Caco-2 (cell line): Measurements from ENCODE around the gene ARHGAP45. TPM values are rescaled to one million over a fixed set of nuclear protein-coding genes. Genes with fewer than 3 reads are reported as not detected.

Experiments
- BruUV-seq: library from RNA; stranded (reverse); fragments of 400-500 nt; replicated peaks from 2 replicates; lab custom pipeline; 2021; lab: Mats Ljungman, UMichigan
- CTCF ChIA-PET: fragments of 300-600 bp; sonication (Branson Sonifier 250); formaldehyde crosslinking; loops from one replicate; lab custom pipeline; 2022; ENCODE audit warnings: antibody characterized with exemption; lab: Charles Lee
- POLR2A ChIA-PET: fragments of 300-600 bp; sonication (Branson Sonifier 250); formaldehyde crosslinking; loops from one replicate; lab custom pipeline; 2022; ENCODE audit warnings: antibody characterized with exemption; lab: Charles Lee
- DNase-seq, 2 experiments: peaks; one replicate each; pipeline versions ENCODE4 v3.0.0 to v3.0.0-alpha.2; 2020 to 2022
- H3K27me3 ChIP-seq: replicated peaks from 2 replicates; pipeline ENCODE4 v1.6.0; 2011; ENCODE audit warnings: low read length; ENCODE audit not compliant: control insufficient read depth, insufficient read depth
- H3K36me3 ChIP-seq: 2 replicates; pipeline ENCODE4 v1.5.1; 2011; ENCODE audit warnings: low read length; ENCODE audit not compliant: control insufficient read depth, insufficient read depth
- H3K4me1 ChIP-seq: fragments of 250-450 bp; sonication (Bioruptor Pico); 2 replicates; pipeline ENCODE4 v1.5.1; 2020; ENCODE audit warnings: mild to moderate bottlenecking
- H3K4me3 ChIP-seq: 2 replicates; pipeline ENCODE4 v1.5.1; 2011; ENCODE audit warnings: low read depth, mild to moderate bottlenecking, control low read depth, low read length
- H3K9me3 ChIP-seq: fragments of 250-450 bp; sonication (Bioruptor Pico); 2 replicates; pipeline ENCODE4 v1.5.1; 2020; ENCODE audit warnings: mild to moderate bottlenecking, moderate library complexity
- H3K27ac Mint-ChIP-seq: one replicate; pipeline ENCODE4 v1.8.0; 2022; ENCODE audit warnings: mixed read lengths; ENCODE audit not compliant: unreplicated experiment
- H3K27me3 Mint-ChIP-seq: one replicate; pipeline ENCODE4 v1.8.0; 2022; ENCODE audit warnings: mixed read lengths; ENCODE audit not compliant: insufficient read depth, unreplicated experiment
- H3K36me3 Mint-ChIP-seq: one replicate; pipeline ENCODE4 v1.8.0; 2022; ENCODE audit warnings: mild to moderate bottlenecking, mixed read lengths; ENCODE audit not compliant: insufficient read depth, unreplicated experiment
- H3K4me1 Mint-ChIP-seq: one replicate; pipeline ENCODE4 v1.8.0; 2022; ENCODE audit warnings: low read depth, mixed read lengths; ENCODE audit not compliant: unreplicated experiment
- H3K4me3 Mint-ChIP-seq: one replicate; pipeline ENCODE4 v1.8.0; 2022; ENCODE audit warnings: mild to moderate bottlenecking, moderate library complexity, mixed read lengths; ENCODE audit not compliant: unreplicated experiment
- H3K9me3 Mint-ChIP-seq: one replicate; pipeline ENCODE4 v1.8.0; 2022; ENCODE audit warnings: mixed read lengths; ENCODE audit not compliant: unreplicated experiment
- CTCF ChIP-seq, 2 experiments: fragments of 200-600 bp in 1 of 2; IDR thresholded peaks; 1 replicate in 1 of 2; 2 replicates in 1 of 2; pipeline versions ENCODE4 v1.5.1 to v1.8.0; 2011 to 2022; ENCODE audit warnings: antibody characterized with exemption in 1 of 2, control low read depth in 1 of 2, inconsistent platforms in 1 of 2, low read depth in 1 of 2, low read length in 1 of 2, mild to moderate bottlenecking in 1 of 2, moderate library complexity in 1 of 2; ENCODE audit not compliant: insufficient read depth in 1 of 2, severe bottlenecking in 1 of 2, unreplicated experiment in 1 of 2
- intact Hi-C: fragments of 100-400 bp; cut with micrococcal nuclease; formaldehyde crosslinking; loops from one replicate; pipeline ENCODE4 v1.10.0; 2022; ENCODE audit not compliant: unreplicated experiment
- total RNA-seq: library from RNA; stranded (reverse); gene quantifications from 2 replicates; pipeline ENCODE4 v1.2.3, GENCODE V29; 2022

The ARHGAP45 gene
- total RNA-seq, 1 experiment from 2014 or later: 38.6 TPM

GRCh38 chr19:1063909-1064660, 2.9 kb upstream of the ARHGAP45 start:
- no peak for TF ChIP-seq CTCF (IDR thresholded peaks at IDR 0.05; ENCODE audit: insufficient read depth in 1 of 2, low read depth in 1 of 2, low read length in 1 of 2, severe bottlenecking in 1 of 2, unreplicated experiment in 1 of 2)
- peak overlapping the region; percentile 84 for H3K4me3 Mint-ChIP-seq
- Histone ChIP-seq H3K36me3 (no peaks in the 10 kb centered on the region), H3K4me1 (peaks cover 15% of the 10 kb centered on the region), H3K27me3 (no peaks in the 10 kb centered on the region), H3K9me3 (no peaks in the 10 kb centered on the region), H3K4me3 (peak overlapping the region; percentile 61)
- H3K27ac Mint-ChIP-seq: peak overlapping the region; percentile 77
- DNase-seq: peak; percentile 83 to 86
- ChIA-PET POLR2A (interaction anchor here (0.6 to 3.3 kb wide), 12 partner anchors 12 to 211 kb away, joined by 3 to 33 read pairs (median 6); partner anchors contain the start of genes ABCA7, CIRBP, CNN2 and GPX4), CTCF (interaction anchor here (0.6 to 2.6 kb wide), 8 partner anchors 11 to 199 kb away, joined by 3 to 9 read pairs (median 5); partner anchors contain the start of genes ABCA7, CNN2 and RNU6-2)
- H3K27me3 Mint-ChIP-seq: no peaks in the 10 kb centered on the region
- no TSS peak for BruUV-seq
- no peaks in the 10 kb centered on the region for H3K9me3 Mint-ChIP-seq
- peaks cover 51% of the 10 kb centered on the region for H3K36me3 Mint-ChIP-seq
- no peaks in the 10 kb centered on the region for H3K4me1 Mint-ChIP-seq
- intact Hi-C loops: loop anchor here (1.0 to 2.0 kb wide), 2 partner anchors 23 to 39 kb away; partner anchors contain the start of gene GPX4

GRCh38 chr19:1064661-1065605, 2.0 kb upstream of the ARHGAP45 start:
- Histone ChIP-seq H3K4me1 (peaks cover 15% of the 10 kb centered on the region), H3K27me3 (no peaks in the 10 kb centered on the region), H3K36me3 (no peaks in the 10 kb centered on the region), H3K9me3 (no peaks in the 10 kb centered on the region), H3K4me3 (peak overlapping the region; percentile 61)
- peak; percentile 81 to 89 for DNase-seq
- ChIA-PET POLR2A (interaction anchor here (0.5 to 3.3 kb wide), 15 partner anchors 11 to 210 kb away, joined by 3 to 33 read pairs (median 4); partner anchors contain the start of genes ABCA7, CIRBP, CNN2 and GPX4), CTCF (interaction anchor here (0.6 to 2.6 kb wide), 11 partner anchors 11 to 426 kb away, joined by 3 to 9 read pairs (median 5); partner anchors contain the start of genes ABCA7, CNN2, REEP6 and RNU6-2)
- Mint-ChIP-seq H3K4me1 (no peaks in the 10 kb centered on the region), H3K27ac (peak overlapping the region; percentile 77), H3K36me3 (peaks cover 49% of the 10 kb centered on the region), H3K4me3 (peak overlapping the region; percentile 84), H3K27me3 (no peaks in the 10 kb centered on the region), H3K9me3 (no peaks in the 10 kb centered on the region)
- BruUV-seq: TSS peak; percentile 97
- intact Hi-C loops: loop anchor here (1.0 to 2.0 kb wide), 4 partner anchors 10 to 44 kb away; partner anchors contain the start of genes GPX4, RNU6-2 and TMEM259
- peak; percentile 81 to 84 for TF ChIP-seq CTCF (IDR thresholded peaks at IDR 0.05; ENCODE audit: insufficient read depth in 1 of 2, low read depth in 1 of 2, low read length in 1 of 2, severe bottlenecking in 1 of 2, unreplicated experiment in 1 of 2)
